ENCODE results near the gene PDE6A. TPM values are rescaled to one million over a fixed set of nuclear protein-coding genes. Genes with fewer than 3 reads are reported as not detected.
A peak's percentile ranks its signal among the peaks of the same experiment; 100 is the strongest.

The PDE6A gene
- total and polyA plus RNA-seq, 2 of the 13 experiments (the other 11 are each of a cell fraction or from before 2014, with no cell fraction given), result 0.01 TPM; not detected in 1

DNA sequence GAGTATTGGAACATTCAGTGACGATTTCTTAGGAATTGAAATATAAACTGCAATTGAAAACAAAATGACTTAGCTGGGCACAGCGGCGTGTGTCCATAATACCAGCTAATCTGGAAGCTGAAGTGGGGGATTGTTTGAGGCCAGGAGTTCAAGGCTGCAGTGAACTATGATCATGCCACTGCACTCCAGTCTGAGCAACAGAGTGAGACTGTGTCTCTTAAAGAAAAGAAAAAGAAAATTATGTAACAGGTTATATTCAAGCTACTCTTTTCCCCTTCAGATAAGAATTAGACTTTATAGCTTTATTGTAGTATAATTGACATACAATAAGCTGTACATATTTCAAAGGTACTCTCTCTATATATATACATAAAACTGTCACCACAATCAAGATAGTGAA, 22.4 kb upstream of the PDE6A start:
- no peaks in the 10 kb centered on the region for H3K27me3 ChIP-seq (ENCODE audit: control insufficient read depth in 1 of 2, insufficient read depth in 2 of 2, low read length in 2 of 2)
- intact Hi-C loops (cut with micrococcal nuclease; ENCODE audit: unreplicated experiment), result no loop called here
- H3K4me3 ChIP-seq (replicated peaks in 1 of 3; ENCODE audit: insufficient read depth in 1 of 3, low read depth in 2 of 3, low read length in 3 of 3), result no peak overlapping the region
- H3K9me3 ChIP-seq (ENCODE audit: low read length), result no peaks in the 10 kb centered on the region
- H3K4me1 ChIP-seq (ENCODE audit: insufficient read depth, low read length), result peaks cover 18% of the 10 kb centered on the region
- CTCF ChIA-PET (ENCODE audit: low intra/inter-chr PET ratio, low total read pairs), result no interaction called here
- POLR2A ChIA-PET, result no interaction called here
- H2AFZ ChIP-seq (ENCODE audit: low read length), result no peak overlapping the region
- in situ Hi-C loops (cut with HindIII; ENCODE audit: extremely low pct_ligation_motif_present, low pct_unique_long_range_greater_than_20kb), result no loop called here
- H3K4me2 ChIP-seq (ENCODE audit: low read depth, low read length), result no peak overlapping the region
- H3K27ac ChIP-seq (ENCODE audit: extremely low read length, insufficient read depth, low read length), result no peak overlapping the region
- no peaks in the 10 kb centered on the region for H3K79me2 ChIP-seq (ENCODE audit: insufficient read depth, low read length)
- no peak for ATAC-seq
- H4K20me1 ChIP-seq (ENCODE audit: insufficient read depth, low read length), result no peaks in the 10 kb centered on the region
- WGBS (ENCODE audit: low lambda C conversion rate), result 26% methylated on average over 3 of the region's 3 CpGs
- DNase-seq (ENCODE audit: low spot score), result no peak
- peak; percentile 60 for FAIRE-seq
- H3K9ac ChIP-seq (ENCODE audit: insufficient read depth, low read depth, low read length), result no peak overlapping the region
- 0 out of 2 replicates have a peak, but pooled peaks have one; percentile 11 for TF ChIP-seq GATAD2A (CRISPR knock-in tag; IDR thresholded peaks at IDR 0.05)
- TF ChIP-seq RXRA (CRISPR knock-in tag; IDR thresholded peaks at IDR 0.05), result peak; percentile 18; the same call in 1 of the 2 replicates
- peak; percentile 63 for TF ChIP-seq HNF4A (CRISPR knock-in tag; IDR thresholded peaks at IDR 0.05)
- TF ChIP-seq ZFP41 (CRISPR knock-in tag; IDR thresholded peaks at IDR 0.05; ENCODE audit: borderline replicate concordance), result no peak
- no peak for TF ChIP-seq NR2F2 (IDR thresholded peaks at IDR 0.05; ENCODE audit: borderline replicate concordance, low read depth)
- TF ChIP-seq EED (CRISPR knock-in tag; IDR thresholded peaks at IDR 0.05), result no peak
- TF ChIP-seq RARA (CRISPR knock-in tag; IDR thresholded peaks at IDR 0.05), result peak; percentile 81
- TF ChIP-seq, protein P1, sequence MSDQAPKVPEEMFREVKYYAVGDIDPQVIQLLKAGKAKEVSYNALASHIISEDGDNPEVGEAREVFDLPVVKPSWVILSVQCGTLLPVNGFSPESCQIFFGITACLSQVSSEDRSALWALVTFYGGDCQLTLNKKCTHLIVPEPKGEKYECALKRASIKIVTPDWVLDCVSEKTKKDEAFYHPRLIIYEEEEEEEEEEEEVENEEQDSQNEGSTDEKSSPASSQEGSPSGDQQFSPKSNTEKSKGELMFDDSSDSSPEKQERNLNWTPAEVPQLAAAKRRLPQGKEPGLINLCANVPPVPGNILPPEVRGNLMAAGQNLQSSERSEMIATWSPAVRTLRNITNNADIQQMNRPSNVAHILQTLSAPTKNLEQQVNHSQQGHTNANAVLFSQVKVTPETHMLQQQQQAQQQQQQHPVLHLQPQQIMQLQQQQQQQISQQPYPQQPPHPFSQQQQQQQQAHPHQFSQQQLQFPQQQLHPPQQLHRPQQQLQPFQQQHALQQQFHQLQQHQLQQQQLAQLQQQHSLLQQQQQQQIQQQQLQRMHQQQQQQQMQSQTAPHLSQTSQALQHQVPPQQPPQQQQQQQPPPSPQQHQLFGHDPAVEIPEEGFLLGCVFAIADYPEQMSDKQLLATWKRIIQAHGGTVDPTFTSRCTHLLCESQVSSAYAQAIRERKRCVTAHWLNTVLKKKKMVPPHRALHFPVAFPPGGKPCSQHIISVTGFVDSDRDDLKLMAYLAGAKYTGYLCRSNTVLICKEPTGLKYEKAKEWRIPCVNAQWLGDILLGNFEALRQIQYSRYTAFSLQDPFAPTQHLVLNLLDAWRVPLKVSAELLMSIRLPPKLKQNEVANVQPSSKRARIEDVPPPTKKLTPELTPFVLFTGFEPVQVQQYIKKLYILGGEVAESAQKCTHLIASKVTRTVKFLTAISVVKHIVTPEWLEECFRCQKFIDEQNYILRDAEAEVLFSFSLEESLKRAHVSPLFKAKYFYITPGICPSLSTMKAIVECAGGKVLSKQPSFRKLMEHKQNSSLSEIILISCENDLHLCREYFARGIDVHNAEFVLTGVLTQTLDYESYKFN (CRISPR knock-in tag; conservative IDR thresholded peaks at IDR 0.05), result 0 out of 2 replicates have a peak, but pooled peaks have one; percentile 11
- TF ChIP-seq SIN3B (IDR thresholded peaks at IDR 0.05; ENCODE audit: low read length), result no peak
- TF ChIP-seq ZKSCAN1 (IDR thresholded peaks at IDR 0.05; ENCODE audit: low read length), result no peak
- no peak for TF ChIP-seq CBFB (CRISPR knock-in tag; IDR thresholded peaks at IDR 0.05)
- no TSS peak for BruUV-seq (replicated peaks)
- no peaks in the 10 kb centered on the region for H3K36me3 ChIP-seq (replicated peaks in 1 of 2; ENCODE audit: control insufficient read depth in 1 of 2, insufficient read depth in 2 of 2, low read length in 2 of 2)
